GM19023 (cell line): ENCODE results near the gene RFLNA.
"Not testable (repeated sequence)": the region's sequence is repeated elsewhere in the genome, so short reads cannot be mapped to it uniquely, and the experiment has no call there.

Source experiments
- ATAC-seq: cut with Tn5 transposase; IDR thresholded peaks from one replicate; pipeline ENCODE4 v1.9.1; 2021; ENCODE audit warnings: mild to moderate bottlenecking, moderate library complexity; ENCODE audit not compliant: unreplicated experiment

Gene RFLNA

GRCh38 chr12:124318278-124319020 is 23.6 kb downstream of the RFLNA start:
- no peak for ATAC-seq

DNA sequence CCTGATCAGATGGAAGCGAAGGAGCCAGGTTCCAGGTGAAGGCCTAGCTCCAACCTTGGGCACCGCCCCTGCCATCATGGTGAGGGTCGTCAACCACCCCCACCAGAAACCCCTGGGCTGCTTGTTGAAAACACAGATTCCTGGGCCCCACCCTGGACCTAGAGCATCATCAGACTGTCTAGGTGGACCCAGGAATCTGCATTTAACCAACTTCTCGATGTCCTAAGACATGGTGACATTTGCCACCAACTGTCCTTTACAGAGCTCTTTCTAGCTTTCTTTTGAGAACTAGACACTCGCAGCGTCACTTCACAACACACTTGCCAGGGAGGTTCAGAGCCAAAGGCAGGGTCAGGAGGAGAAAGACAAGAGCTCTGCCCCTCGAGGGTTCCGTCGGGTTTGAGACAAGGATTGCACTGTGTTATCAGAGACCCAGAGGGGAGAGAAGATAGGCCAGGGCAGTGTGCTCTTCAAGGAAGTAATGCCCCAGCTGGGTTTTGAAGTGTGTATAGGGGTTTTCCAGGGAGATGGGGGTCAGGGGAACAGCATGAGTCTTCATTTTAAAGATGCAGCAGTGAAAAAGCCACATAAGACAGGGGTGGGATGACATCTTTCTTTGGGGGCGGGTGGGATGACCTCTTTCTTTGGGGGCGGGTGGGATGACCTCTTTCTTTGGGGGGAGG is 24.6 kb downstream of the RFLNA start:
- ATAC-seq = no peak

GRCh38 chr12:124321040-124321481 is 26.2 kb downstream of the RFLNA start:
- ATAC-seq = peak; percentile 67

GRCh38 chr12:124321556-124322270 is 26.8 kb downstream of the RFLNA start:
- ATAC-seq = no peak

DNA sequence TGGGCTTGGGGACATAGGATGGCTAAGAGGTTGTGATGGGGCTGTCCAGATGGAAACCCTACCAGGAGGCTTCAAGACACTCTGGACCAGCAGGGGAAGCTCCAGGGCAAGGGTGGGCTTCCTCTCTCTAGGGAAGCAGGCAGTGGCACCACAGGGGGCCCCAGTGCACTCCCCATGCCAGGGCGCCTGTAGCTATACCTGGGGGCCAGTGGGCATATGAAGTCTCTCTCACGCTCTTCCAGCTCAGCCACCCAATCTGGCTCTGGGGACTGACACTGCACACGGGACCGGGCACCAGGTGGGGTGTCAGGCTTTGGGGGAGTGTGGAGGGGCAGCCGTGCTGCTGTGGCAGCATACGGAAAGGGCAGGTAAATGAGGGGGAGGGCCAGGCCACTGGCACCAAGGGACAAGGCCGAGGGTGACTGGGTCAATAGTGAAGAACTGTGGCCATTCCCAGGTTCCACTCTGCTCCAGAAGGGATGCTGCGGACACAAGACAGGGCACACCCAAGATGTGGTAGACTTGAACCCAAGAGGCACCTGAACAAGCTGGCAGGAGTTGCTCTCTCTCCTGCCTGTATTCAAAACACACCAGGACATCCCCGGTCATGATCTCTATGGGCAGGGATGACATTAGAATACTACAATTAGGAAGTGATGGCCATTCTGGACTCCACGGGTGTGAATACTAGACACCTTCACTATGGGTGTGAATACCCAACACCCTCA is 27.5 kb downstream of the RFLNA start:
- no peak for ATAC-seq

DNA sequence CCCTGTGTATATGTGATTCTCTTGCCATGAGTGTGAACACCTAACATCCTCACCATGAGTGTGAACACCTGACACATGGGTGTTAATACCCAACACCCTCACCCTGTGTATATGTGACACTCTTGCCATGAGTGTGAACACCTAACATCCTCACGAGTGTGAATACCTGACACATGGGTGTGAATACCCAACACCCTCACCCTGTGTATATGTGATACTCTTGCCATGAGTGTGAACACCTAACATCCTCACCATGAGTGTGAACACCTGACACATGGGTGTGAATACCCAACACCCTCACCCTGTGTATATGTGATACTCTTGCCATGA is 28.1 kb downstream of the RFLNA start:
- ATAC-seq = not testable (repeated sequence)

DNA sequence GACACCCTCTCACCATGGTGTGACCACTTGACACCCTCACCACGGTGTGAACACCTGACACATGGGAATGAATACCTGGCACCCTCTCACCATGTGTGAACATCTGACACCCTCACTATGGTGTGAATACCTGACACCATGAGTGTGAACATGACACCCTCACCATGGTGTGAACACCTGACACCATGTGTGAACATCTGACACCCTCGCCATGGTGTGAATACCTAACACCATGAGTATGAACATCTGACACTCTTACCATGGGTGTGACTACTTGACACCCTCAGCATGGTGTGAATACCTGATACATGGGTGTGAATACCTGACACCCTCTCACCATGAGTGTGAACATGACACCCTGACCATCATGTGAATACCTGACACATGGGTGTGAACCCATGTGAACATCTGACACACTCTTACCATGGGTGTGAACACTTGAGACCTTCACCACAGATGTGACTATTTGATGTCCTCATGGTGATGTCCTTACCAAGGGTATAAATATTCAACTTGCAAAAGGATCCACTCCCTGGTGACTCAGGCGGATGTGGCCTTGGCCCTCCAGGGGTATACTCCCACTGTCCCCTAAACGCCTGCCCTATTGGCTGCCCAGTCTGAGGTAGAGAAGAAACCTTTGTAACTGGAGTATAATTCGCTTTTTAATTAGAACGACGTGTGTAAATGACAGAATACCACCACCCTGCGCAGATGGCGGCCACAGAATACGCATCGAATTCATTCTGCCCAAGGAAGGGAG is 29.1 kb downstream of the RFLNA start:
- ATAC-seq = no peak

GRCh38 chr12:124324803-124325705 is 30.2 kb downstream of the RFLNA start:
- ATAC-seq = no peak

DNA sequence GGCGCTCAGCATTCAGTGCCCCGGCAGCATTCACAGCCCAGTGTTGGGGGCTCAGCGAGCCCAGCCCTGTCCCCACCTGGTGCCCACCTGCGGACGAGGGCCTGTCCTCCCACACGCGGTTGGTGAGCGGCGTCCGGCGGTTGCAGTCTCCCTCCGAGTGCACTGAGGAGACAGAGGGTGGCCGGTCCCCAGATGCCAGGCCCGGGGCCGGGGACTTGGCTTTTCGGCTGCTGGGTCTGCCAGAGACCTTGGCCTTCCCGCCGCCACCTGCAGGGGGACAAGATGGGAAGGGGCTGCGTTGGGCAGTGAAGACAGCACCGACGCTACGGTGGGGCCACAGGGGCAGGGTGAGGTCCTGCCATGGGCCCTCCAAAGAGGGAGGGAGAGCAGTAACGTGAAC is 31.2 kb downstream of the RFLNA start:
- no peak for ATAC-seq

DNA sequence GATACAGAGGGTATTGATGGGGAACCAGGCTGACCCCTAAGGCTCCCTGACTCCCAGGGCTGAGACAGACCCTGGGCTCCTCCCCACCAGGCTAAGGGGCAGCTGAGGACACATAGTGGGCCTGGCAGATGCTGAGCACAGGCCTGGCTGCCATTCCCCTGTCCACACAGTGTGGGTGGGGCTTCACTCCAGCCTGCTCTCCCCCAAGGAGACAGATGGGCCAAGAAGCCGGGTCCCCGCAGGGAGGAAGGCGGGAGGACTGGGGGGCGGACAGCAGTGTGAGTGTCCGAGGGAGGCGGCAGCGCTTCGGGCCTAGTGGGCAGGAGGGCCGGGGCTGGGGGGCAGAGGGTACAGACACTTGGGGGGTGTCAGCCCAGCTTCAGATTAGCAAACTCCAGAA is 32.0 kb downstream of the RFLNA start:
- no peak for ATAC-seq

- ATAC-seq = no peak
These were observed 32.6 kb downstream of the RFLNA start for GRCh38 chr12:124327362-124328043.

GRCh38 chr12:124328116-124328515 is 33.2 kb downstream of the RFLNA start:
- no peak for ATAC-seq

GRCh38 chr12:124328636-124329035 is 33.7 kb downstream of the RFLNA start:
- no peak for ATAC-seq

DNA sequence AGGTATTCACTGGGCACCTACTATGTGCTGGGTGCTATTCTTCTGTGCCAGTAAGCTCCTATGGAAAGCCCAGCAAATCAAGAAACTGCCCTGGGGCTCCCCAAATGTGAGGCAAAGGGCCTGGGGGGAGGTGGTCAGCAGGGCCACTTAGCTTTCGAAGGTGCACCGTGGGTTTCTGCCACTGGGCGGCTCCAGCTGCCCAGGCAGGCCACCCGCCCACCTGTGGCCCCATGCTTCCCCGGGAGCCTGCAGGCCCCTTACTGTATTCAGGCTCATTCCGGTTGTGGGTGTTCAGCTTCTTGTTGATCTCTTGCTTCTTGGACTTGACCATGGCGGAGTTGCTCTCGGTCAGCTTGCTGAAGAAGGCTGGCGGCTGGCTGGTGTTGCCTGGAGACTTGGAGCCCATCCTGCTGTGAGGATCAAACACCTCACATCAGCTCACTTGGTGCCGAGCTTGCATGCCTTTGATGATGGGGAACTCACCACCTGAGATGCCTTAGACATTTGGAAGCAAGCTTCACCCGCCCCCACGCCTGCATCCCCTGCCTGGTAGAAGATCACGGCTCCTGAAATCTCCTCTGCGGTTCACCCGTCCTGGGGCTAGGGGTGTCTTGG is 37.3 kb downstream of the RFLNA start:
- no peak for ATAC-seq

- ATAC-seq = no peak
These were observed 38.0 kb downstream of the RFLNA start for GRCh38 chr12:124332900-124333299.

GRCh38 chr12:124333724-124334123 is 38.8 kb downstream of the RFLNA start:
- no peak for ATAC-seq

GRCh38 chr12:124334266-124334665 is 39.4 kb downstream of the RFLNA start:
- no peak for ATAC-seq

- no peak for ATAC-seq
These were observed 40.1 kb downstream of the RFLNA start for GRCh38 chr12:124334976-124335375.
